GM12878 (cell line): ENCODE data around the gene ITCH. TPM values are rescaled to one million over a fixed set of nuclear protein-coding genes. Genes with fewer than 3 reads are reported as not detected.

Source experiments
- ATAC-seq: fragments of 200-7000 bp; cut with Tn5 transposase; 3 replicates; pipeline ENCODE4 v1.9.1; 2020; ENCODE audit warnings: mild to moderate bottlenecking, moderate library complexity
- BruUV-seq: library from RNA; stranded (reverse); fragments of 400-500 nt; replicated peaks from 2 replicates; lab custom pipeline; 2021; lab: Mats Ljungman, UMichigan
- CTCF ChIA-PET: fragments of 300-600 bp; sonication (Branson Sonifier 250); formaldehyde crosslinking; extraction: SDS; loops from one replicate; lab custom pipeline; 2021; ENCODE audit warnings: inconsistent platforms; lab: Yijun Ruan, JAX
- POLR2A ChIA-PET: fragments of 350-600 bp; formaldehyde crosslinking; extraction: SDS; loops from one replicate; lab custom pipeline; 2021; ENCODE audit warnings: inconsistent platforms; lab: Charles Lee
- RAD21 ChIA-PET: fragments of 300-600 bp; sonication (Branson Sonifier 250); formaldehyde crosslinking; loops from one replicate; lab custom pipeline; 2023; ENCODE audit warnings: antibody characterized with exemption; ENCODE audit not compliant: unreplicated experiment; lab: Charles Lee
- SMC1A ChIA-PET: fragments of 300-600 bp; sonication (Branson Sonifier 250); formaldehyde crosslinking; loops from one replicate; lab custom pipeline; 2023; ENCODE audit not compliant: unreplicated experiment, uncharacterized antibody; lab: Charles Lee
- DNase-seq: peaks from one replicate; pipeline ENCODE4 v3.0.0-alpha.2; 2011; ENCODE audit warnings: low read depth, low spot score
- FAIRE-seq: peaks from 3 replicates; lab custom pipeline; 2011; peaks lifted over from hg19 to GRCh38; lab: Jason Lieb, UNC
- H2AFZ ChIP-seq: 2 replicates; pipeline ENCODE4 v1.6.0; 2011; ENCODE audit warnings: low read depth, low read length, control low read depth; ENCODE audit not compliant: control insufficient read depth
- H3K27ac ChIP-seq: 2 replicates; pipeline ENCODE4 v1.5.1; 2011; ENCODE audit warnings: control low read depth; ENCODE audit not compliant: control insufficient read depth, insufficient read depth
- H3K27me3 ChIP-seq, 2 experiments: replicated peaks in 1 of 2; 2 replicates each; pipeline versions ENCODE4 v1.6.0 to v1.6.1; 2011; ENCODE audit warnings: low read length in 1 of 2; ENCODE audit not compliant: control insufficient read depth in 2 of 2, insufficient read depth in 2 of 2
- H3K36me3 ChIP-seq, 2 experiments: 2 replicates each; pipeline ENCODE4 v1.5.1; 2011; ENCODE audit warnings: low read length in 1 of 2; ENCODE audit not compliant: control insufficient read depth in 2 of 2, insufficient read depth in 2 of 2
- H3K4me1 ChIP-seq: 2 replicates; pipeline ENCODE4 v1.6.1; 2011; ENCODE audit warnings: mild to moderate bottlenecking, low read length, moderate library complexity, mixed read lengths; ENCODE audit not compliant: control insufficient read depth, insufficient read depth
- H3K4me2 ChIP-seq: 2 replicates; pipeline ENCODE4 v1.6.0; 2011; ENCODE audit warnings: control low read depth; ENCODE audit not compliant: control insufficient read depth, insufficient read depth
- H3K4me3 ChIP-seq: fragments of 200-600 bp; sonication (generic); 2 replicates; pipeline ENCODE4 v1.5.1; 2016
- H3K79me2 ChIP-seq: 2 replicates; pipeline ENCODE4 v1.6.0; 2011; ENCODE audit warnings: low read length; ENCODE audit not compliant: control insufficient read depth, insufficient read depth
- H3K9ac ChIP-seq: 2 replicates; pipeline ENCODE4 v1.8.0; 2011; ENCODE audit warnings: low read length, control low read depth, mixed read lengths; ENCODE audit not compliant: control insufficient read depth, insufficient read depth
- H3K9me3 ChIP-seq: replicated peaks from 3 replicates; pipeline ENCODE4 v1.5.1; 2011; ENCODE audit warnings: mild to moderate bottlenecking, low read length; ENCODE audit not compliant: control insufficient read depth, insufficient read depth
- H4K20me1 ChIP-seq: 2 replicates; pipeline ENCODE4 v1.6.0; 2011; ENCODE audit not compliant: control insufficient read depth, insufficient read depth
- BRCA1 ChIP-seq: IDR thresholded peaks from 2 replicates; pipeline ENCODE4 v1.6.1; 2011; ENCODE audit warnings: low read depth, low read length, improper control_type of control experiment
- CBX5 ChIP-seq: sonication (generic); IDR thresholded peaks from 2 replicates; pipeline ENCODE4 v1.6.1; 2016; ENCODE audit warnings: low read depth, moderate library complexity, mild to moderate bottlenecking, inconsistent platforms
- CHD2 ChIP-seq: IDR thresholded peaks from 2 replicates; pipeline ENCODE4 v1.6.1; 2011; ENCODE audit warnings: low read depth, low read length, improper control_type of control experiment, borderline replicate concordance
- CREM ChIP-seq: IDR thresholded peaks from 2 replicates; pipeline ENCODE4 v1.6.1; 2014; ENCODE audit warnings: antibody characterized with exemption, low read depth
- HDAC6 ChIP-seq: fragments of 200-600 bp; sonication (generic); IDR thresholded peaks from one replicate; pipeline ENCODE4 v1.8.0; 2017; ENCODE audit warnings: antibody characterized with exemption; ENCODE audit not compliant: unreplicated experiment
- LARP7 ChIP-seq: fragments of 450-650 bp; IDR thresholded peaks from 2 replicates; pipeline ENCODE4 v1.6.1; 2017; ENCODE audit warnings: mild to moderate bottlenecking
- MEF2B ChIP-seq: fragments of 450-650 bp; IDR thresholded peaks from 2 replicates; pipeline ENCODE4 v1.6.1; 2018; ENCODE audit warnings: mild to moderate bottlenecking, moderate library complexity; ENCODE audit not compliant: partially characterized antibody, poor library complexity, severe bottlenecking
- NKRF ChIP-seq: fragments of 450-650 bp; conservative IDR thresholded peaks from 2 replicates; pipeline ENCODE4 v1.6.1; 2017; ENCODE audit warnings: mild to moderate bottlenecking, moderate library complexity
- RAD51 ChIP-seq: fragments of 450-650 bp; IDR thresholded peaks from 2 replicates; pipeline ENCODE4 v1.6.1; 2016; ENCODE audit warnings: moderate library complexity, mild to moderate bottlenecking, inconsistent platforms
- RELB ChIP-seq: fragments of 450-650 bp; IDR thresholded peaks from 2 replicates; pipeline ENCODE4 v1.6.1; 2017; ENCODE audit warnings: low read depth, mild to moderate bottlenecking, moderate library complexity
- SREBF1 ChIP-seq: IDR thresholded peaks from 2 replicates; pipeline ENCODE4 v1.6.1; 2012; ENCODE audit warnings: mild to moderate bottlenecking, low read length
- TARDBP ChIP-seq: IDR thresholded peaks from 2 replicates; pipeline ENCODE4 v1.6.1; 2016; ENCODE audit warnings: borderline replicate concordance
- TCF12 ChIP-seq: IDR thresholded peaks from 2 replicates; pipeline ENCODE4 v1.6.1; 2011; ENCODE audit warnings: low read depth, mild to moderate bottlenecking, low read length
- USF1 ChIP-seq: IDR thresholded peaks from 2 replicates; pipeline ENCODE4 v1.6.1; 2011; ENCODE audit warnings: borderline replicate concordance, low read depth, mild to moderate bottlenecking, moderate library complexity, mixed read lengths, low read length; ENCODE audit not compliant: insufficient read depth; ENCODE audit errors: extremely low read length
- ZBTB33 ChIP-seq: fragments of 450-650 bp; IDR thresholded peaks from 2 replicates; pipeline ENCODE4 v1.6.1; 2017; ENCODE audit warnings: mild to moderate bottlenecking
- ZNF217 ChIP-seq: fragments of 450-650 bp; IDR thresholded peaks from 2 replicates; pipeline ENCODE4 v1.6.1; 2017; ENCODE audit warnings: antibody characterized with exemption, mild to moderate bottlenecking
- WGBS: methylation state at CpG from one replicate; pipeline ENCODE4 v1.1.6; 2016; ENCODE audit warnings: low lambda C conversion rate; ENCODE audit not compliant: insufficient replicate concordance, insufficient coverage; ENCODE audit errors: missing lambda C conversion rate; 5-methylcytosine and 5-hydroxymethylcytosine counted together
- in situ Hi-C: fragments of 300-500 bp; cut with MboI; formaldehyde crosslinking; loops from 9 replicates; pipeline ENCODE4 v1.14.3; 2018; ENCODE audit warnings: mixed read lengths
- intact Hi-C: fragments of 100-400 bp; cut with micrococcal nuclease; formaldehyde crosslinking; loops from one replicate; pipeline ENCODE4 v1.14.2; 2022; ENCODE audit not compliant: unreplicated experiment
- polyA plus RNA-seq, 11 experiments: library from polyadenylated mRNA; depleted of rRNA in 4 of 11; unstranded in 6 of 11; stranded (reverse) in 5 of 11; fragments of >200 nt; fragmentation: Nextera tagmentation in 4 of 11; fragmentation: Illumina TruSeq in 1 of 11; extraction: Ambion mirVana in 4 of 11; extraction: Trizol in 1 of 11; gene quantifications; 1 replicate in 1 of 11; 2 replicates in 10 of 11; pipeline versions ENCODE4 v1.2.1 to v1.2.3, GENCODE V29; 2011 to 2016; ENCODE audit warnings: inconsistent platforms in 2 of 11, missing spikeins in 2 of 11, low read depth in 1 of 11
- total RNA-seq, 4 experiments: library from RNA; depleted of rRNA in 3 of 4; stranded (reverse); fragments of >200 nt in 3 of 4; fragmentation: Illumina TruSeq in 1 of 4; extraction: Trizol in 1 of 4; gene quantifications; 2 replicates each; pipeline versions ENCODE4 v1.2.1 to v1.2.3, GENCODE V29; 2013 to 2021

Gene ITCH
- total and polyA plus RNA-seq, 10 of the 15 experiments (the other 5 are each of a cell fraction or from before 2014, with no cell fraction given), result 7.5 to 46.1 (median 21.5) TPM

GRCh38 chr20:34525709-34526416, 162.8 kb downstream of the ITCH start:
- POLR2A ChIA-PET, result no interaction called here
- no peak overlapping the region for H3K4me3 ChIP-seq
- peaks cover 15 to 20% of the 10 kb centered on the region in 2 experiments; a peak in 3 of 4 replicates for H3K36me3 ChIP-seq
- SMC1A ChIA-PET, result interaction anchor here (0.9 kb wide), 1 partner anchor 213 kb away, joined by 3 read pairs; no protein-coding TSS in a partner anchor
- no peak overlapping the region for H3K27ac ChIP-seq
- no peak overlapping the region for H3K4me2 ChIP-seq
- BruUV-seq, result no TSS peak
- H2AFZ ChIP-seq, result no peak overlapping the region
- no peak for FAIRE-seq
- no peak for DNase-seq
- WGBS, result 90% methylated on average over 14 of the region's 14 CpGs
- intact Hi-C loops, result loop anchor here (10.0 kb wide), 1 partner anchor 331 kb away; no protein-coding TSS in a partner anchor
- RAD21 ChIA-PET, result interaction anchor here (1.4 kb wide), 1 partner anchor 244 kb away, joined by 3 read pairs; no protein-coding TSS in a partner anchor
- no peaks in the 10 kb centered on the region for H3K27me3 ChIP-seq
- H4K20me1 ChIP-seq, result peaks cover 4% of the 10 kb centered on the region; the same call in 1 of the 2 replicates
- ATAC-seq, result no peak
- in situ Hi-C loops, result no loop called here
- H3K4me1 ChIP-seq, result peaks cover 8% of the 10 kb centered on the region
- H3K9me3 ChIP-seq, result no peaks in the 10 kb centered on the region
- peaks cover 22% of the 10 kb centered on the region for H3K79me2 ChIP-seq
- CTCF ChIA-PET, result interaction anchor here (0.6 to 6.2 kb wide), 2 partner anchors 173 to 212 kb away, joined by 3 to 57 read pairs; no protein-coding TSS in a partner anchor
- no peak overlapping the region for H3K9ac ChIP-seq
- TF ChIP-seq BRCA1 (no peak), RAD51 (no peak), ZBTB33 (no peak), ZNF217 (no peak), CHD2 (no peak), MEF2B (no peak), TCF12 (no peak), HDAC6 (no peak), SREBF1 (no peak), CREM (no peak), CBX5 (no peak), LARP7 (no peak), RELB (no peak), TARDBP (no peak), NKRF (no peak), USF1 (no peak)
